Measurements from ENCODE around the gene NME9.

GRCh38 chr3:138359148-138359918 is 29.7 kb upstream of the NME9 start:
- TF ChIP-seq CTCF (IDR thresholded peaks at IDR 0.05; ENCODE audit: extremely low read depth in 1 of 2, insufficient read depth in 1 of 2, low read depth in 1 of 2, low read length in 2 of 2) (no peak), FOS (IDR thresholded peaks at IDR 0.05; ENCODE audit: borderline replicate concordance, insufficient read depth, low read length) (no peak), MAX (IDR thresholded peaks at IDR 0.05; ENCODE audit: insufficient read depth, insufficient read length) (no peak), GATA2 (IDR thresholded peaks at IDR 0.05; ENCODE audit: insufficient read depth, insufficient read length, low read depth, low read length) (no peak)

Measured in endothelial cell of umbilical vein (primary cell).